Measurements from ENCODE around the gene USP47.
A peak's percentile ranks its signal among the peaks of the same experiment; 100 is the strongest.

Gene USP47

DNA sequence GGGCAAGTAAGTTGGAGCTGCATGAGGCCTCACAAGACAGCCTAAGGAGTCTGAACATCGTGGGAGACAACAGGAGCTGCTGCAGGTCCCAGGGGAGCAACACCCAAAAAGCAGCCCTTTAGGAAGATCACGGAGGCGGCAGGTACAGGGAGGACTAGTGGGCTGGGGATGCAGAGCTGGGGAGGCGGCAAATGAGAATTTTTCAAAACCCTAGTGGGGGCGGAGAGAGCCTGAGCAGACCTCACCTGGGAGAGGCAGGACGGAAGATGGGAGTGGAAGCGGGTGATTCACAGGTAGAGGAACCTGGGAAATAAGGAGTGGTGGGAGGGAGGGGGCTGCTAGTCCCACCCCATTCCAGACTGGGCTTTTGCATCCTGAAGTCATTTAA is 124.6 kb downstream of the USP47 start:
- DNase-seq = no peak
- Histone ChIP-seq H3K9me3 (ENCODE audit: severe bottlenecking) (no peaks in the 10 kb centered on the region), H3K36me3 (no peaks in the 10 kb centered on the region), H3K4me3 (ENCODE audit: low read depth, low read length) (no peak overlapping the region), H3K27me3 (ENCODE audit: insufficient read depth, low read depth, severe bottlenecking) (no peaks in the 10 kb centered on the region), H3K27ac (no peak overlapping the region)
- TF ChIP-seq, protein P1, sequence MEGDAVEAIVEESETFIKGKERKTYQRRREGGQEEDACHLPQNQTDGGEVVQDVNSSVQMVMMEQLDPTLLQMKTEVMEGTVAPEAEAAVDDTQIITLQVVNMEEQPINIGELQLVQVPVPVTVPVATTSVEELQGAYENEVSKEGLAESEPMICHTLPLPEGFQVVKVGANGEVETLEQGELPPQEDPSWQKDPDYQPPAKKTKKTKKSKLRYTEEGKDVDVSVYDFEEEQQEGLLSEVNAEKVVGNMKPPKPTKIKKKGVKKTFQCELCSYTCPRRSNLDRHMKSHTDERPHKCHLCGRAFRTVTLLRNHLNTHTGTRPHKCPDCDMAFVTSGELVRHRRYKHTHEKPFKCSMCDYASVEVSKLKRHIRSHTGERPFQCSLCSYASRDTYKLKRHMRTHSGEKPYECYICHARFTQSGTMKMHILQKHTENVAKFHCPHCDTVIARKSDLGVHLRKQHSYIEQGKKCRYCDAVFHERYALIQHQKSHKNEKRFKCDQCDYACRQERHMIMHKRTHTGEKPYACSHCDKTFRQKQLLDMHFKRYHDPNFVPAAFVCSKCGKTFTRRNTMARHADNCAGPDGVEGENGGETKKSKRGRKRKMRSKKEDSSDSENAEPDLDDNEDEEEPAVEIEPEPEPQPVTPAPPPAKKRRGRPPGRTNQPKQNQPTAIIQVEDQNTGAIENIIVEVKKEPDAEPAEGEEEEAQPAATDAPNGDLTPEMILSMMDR (IDR thresholded peaks at IDR 0.05; ENCODE audit: low read depth, low read length) = no peak

DNA sequence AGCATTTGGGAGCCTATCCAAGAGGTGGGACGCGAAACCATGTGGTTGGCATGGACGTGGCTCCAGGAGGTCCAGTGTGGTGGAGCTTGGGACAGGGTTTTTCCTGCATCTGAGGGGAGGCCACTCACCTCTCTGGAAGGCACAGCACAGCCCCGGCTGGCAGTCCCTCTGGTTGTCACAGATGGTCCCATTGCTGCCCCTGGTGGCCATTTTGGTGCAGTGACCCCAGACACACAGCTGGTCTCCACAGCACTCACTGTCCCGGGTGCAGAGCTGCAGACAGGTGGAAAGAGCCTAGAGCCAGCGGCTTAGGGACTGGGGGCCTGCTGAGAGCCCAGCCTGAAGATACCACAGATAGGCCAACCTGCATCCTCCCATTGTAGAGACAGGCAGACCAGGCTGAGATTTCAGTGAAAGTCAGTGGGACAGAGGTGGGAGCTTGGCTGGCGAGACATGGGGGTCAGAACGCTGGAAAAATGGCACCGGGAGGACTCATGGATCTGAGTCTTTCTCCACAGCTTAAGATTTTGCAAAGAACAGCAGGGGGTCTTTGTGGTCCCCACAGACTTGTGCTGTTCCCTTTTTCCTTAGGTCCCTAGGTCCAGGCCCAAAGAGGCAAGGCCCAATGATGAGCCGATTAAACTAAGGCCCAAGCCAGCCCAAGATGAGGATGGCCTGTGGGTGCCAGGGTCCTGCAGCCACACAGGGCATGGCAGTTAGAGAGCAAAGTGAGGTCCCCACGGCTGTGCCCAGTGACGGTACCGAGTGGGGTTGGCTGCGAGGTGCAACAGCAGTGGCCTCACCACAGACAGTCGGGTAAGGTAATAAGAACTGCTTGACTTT is 125.3 kb downstream of the USP47 start:
- H3K9me3 ChIP-seq (ENCODE audit: severe bottlenecking) = no peaks in the 10 kb centered on the region
- H3K36me3 ChIP-seq = no peaks in the 10 kb centered on the region
- TF ChIP-seq, protein P1 (IDR thresholded peaks at IDR 0.05; ENCODE audit: low read depth, low read length) = peak; percentile 94

DNA sequence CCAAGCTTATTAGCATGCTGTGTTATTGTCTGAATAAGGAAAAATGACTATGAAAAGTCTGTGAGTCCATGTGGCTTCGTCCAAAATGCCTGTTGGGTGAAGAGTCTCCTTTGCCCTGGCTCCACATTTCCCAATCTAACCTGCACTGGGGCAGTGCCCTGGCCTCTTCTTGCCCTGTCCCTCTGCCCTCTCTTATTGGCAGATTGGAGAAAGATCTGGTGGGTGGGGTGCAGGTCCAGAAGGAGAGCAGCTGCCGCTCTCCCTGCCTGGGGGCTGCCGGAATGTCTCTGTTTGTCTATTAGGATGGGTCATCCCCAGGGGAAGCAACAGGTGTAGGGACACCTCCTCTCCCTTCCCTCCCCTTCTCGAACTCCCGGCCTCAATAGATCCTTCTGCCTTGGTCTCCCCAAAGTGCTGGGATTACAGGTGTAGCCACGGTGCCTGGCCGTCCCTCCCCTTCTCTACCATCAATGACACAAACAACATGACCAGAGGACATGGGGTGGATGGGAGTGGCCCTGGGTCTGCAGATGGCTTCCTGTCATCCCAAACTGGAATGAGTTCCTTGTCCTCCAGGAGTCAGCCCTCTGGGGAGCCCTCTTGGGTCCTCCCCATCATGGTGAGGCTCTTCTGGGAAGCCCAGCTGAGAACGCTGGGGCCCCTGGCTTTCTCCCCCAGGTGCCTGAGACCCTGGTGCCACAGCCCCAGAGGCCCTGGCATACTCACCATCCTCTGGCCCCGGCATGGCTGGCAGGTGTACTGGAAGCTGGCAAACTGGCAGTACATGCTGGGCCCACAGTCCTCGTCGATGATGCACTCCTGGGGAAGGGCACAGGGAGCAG is 126.1 kb downstream of the USP47 start:
- H3K27ac ChIP-seq = no peak overlapping the region
- no peaks in the 10 kb centered on the region for H3K36me3 ChIP-seq
- H3K4me3 ChIP-seq (ENCODE audit: low read depth, low read length) = no peak overlapping the region
- no peaks in the 10 kb centered on the region for H3K9me3 ChIP-seq (ENCODE audit: severe bottlenecking)
- no peaks in the 10 kb centered on the region for H3K27me3 ChIP-seq (ENCODE audit: insufficient read depth, low read depth, severe bottlenecking)
- DNase-seq = no peak
- TF ChIP-seq, protein P1 (IDR thresholded peaks at IDR 0.05; ENCODE audit: low read depth, low read length) = no peak

More for the DNA sequence above, 125.3 kb downstream of the USP47 start:
- no peaks in the 10 kb centered on the region for H3K27me3 ChIP-seq (ENCODE audit: insufficient read depth, low read depth, severe bottlenecking)
- DNase-seq = peak; percentile 94
- no peak overlapping the region for H3K4me3 ChIP-seq (ENCODE audit: low read depth, low read length)
- no peak overlapping the region for H3K27ac ChIP-seq

DNA sequence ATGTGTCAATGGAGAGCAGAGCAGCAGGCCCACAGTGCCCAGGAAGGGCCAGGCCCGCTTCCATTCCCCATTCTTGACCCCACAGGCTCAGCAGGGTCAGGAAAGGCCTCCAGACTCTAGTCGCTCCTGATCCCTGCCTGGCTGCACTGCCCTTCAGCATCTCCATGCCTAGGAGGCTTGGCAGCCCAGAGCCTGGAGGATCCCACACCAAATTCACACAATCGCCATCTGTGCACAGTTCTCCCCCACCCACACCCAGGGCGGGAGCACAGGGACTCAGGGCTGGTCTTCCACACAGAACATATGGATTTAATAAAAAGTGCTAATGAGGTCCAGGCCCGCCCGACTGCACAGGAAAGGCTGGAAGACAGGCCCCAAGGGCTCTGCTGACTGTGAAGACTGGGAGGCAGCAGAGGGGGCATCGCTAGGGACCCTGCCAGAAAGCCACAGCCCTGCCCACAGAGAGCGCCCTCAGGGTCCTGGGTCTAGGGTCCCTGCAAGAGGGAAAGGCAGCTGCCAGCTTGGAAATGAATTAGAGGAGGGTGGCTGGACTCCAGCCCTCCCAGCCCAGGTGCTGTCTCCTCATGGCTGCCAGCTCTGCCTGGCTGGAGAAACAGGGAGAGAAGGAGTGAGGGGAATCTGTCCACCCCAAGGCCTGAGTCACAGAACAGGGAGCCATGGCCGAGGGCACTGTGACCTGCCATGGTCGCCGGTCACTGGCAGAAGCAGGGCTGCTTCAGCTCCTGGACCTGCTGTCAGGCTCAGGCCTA is 126.9 kb downstream of the USP47 start:
- Histone ChIP-seq H3K27ac (no peak overlapping the region), H3K36me3 (no peaks in the 10 kb centered on the region), H3K4me3 (ENCODE audit: low read depth, low read length) (no peak overlapping the region), H3K9me3 (ENCODE audit: severe bottlenecking) (no peaks in the 10 kb centered on the region), H3K27me3 (ENCODE audit: insufficient read depth, low read depth, severe bottlenecking) (no peaks in the 10 kb centered on the region)
- TF ChIP-seq, protein P1 (IDR thresholded peaks at IDR 0.05; ENCODE audit: low read depth, low read length) = no peak
- no peak for DNase-seq

DNA sequence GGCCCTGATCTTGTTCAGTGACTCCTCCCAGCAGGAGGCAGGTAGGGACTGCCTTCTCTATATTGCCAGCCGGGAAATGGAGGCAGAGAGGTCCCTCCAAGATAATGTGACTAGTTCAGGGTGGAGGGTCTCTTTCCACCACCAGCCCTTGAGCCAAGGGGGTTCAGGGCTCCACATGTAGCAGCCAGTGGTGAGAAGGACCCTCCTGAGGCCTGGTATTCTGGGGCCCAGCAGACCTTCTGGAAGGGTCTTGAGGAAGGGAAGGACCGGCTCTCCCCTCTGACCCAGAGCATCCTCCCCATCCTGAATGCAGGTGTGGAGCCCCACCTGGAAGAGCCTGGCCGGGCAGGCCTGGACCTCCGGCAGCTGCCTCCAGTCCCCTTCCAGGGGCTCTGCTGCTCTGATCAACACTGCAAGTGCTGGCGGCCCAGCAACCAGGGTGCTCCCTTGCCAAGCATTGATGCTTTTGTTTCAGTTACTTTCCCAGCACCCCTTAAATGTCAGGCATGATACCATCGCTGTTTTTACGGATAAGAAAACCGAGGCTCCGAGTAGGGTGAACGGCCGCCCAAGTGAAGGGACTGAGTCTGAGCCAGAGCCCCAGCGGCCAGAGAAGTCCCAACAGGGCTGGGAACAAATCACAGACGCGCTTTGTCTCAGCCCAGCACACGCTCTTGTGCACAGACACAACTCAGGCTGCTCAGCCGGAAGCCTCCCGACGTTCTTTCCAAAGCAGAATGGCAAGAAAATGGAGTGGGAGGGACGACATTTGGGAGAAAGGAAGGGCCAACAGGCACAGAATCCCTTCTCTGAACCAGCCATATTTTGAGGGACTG is 127.8 kb downstream of the USP47 start:
- H3K9me3 ChIP-seq (ENCODE audit: severe bottlenecking) = no peaks in the 10 kb centered on the region
- no peak for DNase-seq
- no peak overlapping the region for H3K27ac ChIP-seq
- TF ChIP-seq, protein P1 (IDR thresholded peaks at IDR 0.05; ENCODE audit: low read depth, low read length) = no peak
- no peak overlapping the region for H3K4me3 ChIP-seq (ENCODE audit: low read depth, low read length)
- no peaks in the 10 kb centered on the region for H3K36me3 ChIP-seq
- no peaks in the 10 kb centered on the region for H3K27me3 ChIP-seq (ENCODE audit: insufficient read depth, low read depth, severe bottlenecking)

All from WERI-Rb-1 (cell line).